Cardiac septum (tissue), 1 donor: Measurements from ENCODE around the gene PMP22. TPM values are rescaled to one million over a fixed set of nuclear protein-coding genes. Genes with fewer than 3 reads are reported as not detected.

Experiments used
- DNase-seq: peaks from one replicate; pipeline ENCODE4 v3.0.0-alpha.2; 2020; ENCODE audit warnings: low spot score
- intact Hi-C: fragments of 100-400 bp; cut with DNase I; formaldehyde crosslinking; loops from one replicate; pipeline ENCODE4 v1.14.0; 2022
- long read RNA-seq: library from polyadenylated mRNA; unstranded; transcript quantifications from one replicate; pipeline ENCODE4 v2.0.0, GENCODE V29; 2021
- total RNA-seq: library from RNA; stranded (reverse); fragmentation: NEBNext Ultra II Directional; extraction: Animal tissue kit (Norgen Biotek cat#: 25700); gene quantifications from one replicate; pipeline ENCODE4 v1.2.1, GENCODE V29; 2021
- donor health status: DM: no; HTN: no; CAD: no.

The PMP22 gene
- 91.8 TPM for total RNA-seq
- long read RNA-seq, transcript PMP22-203 (5 exons, 1,817 nt) = major isoform, 81 of 149 reads
- long read RNA-seq, transcript PMP22-201 (5 exons, 1,861 nt) = minor isoform, 20 of 149 reads
- long read RNA-seq, partial matches to known transcripts = 35 of 149 reads
- long read RNA-seq, other reads (novel, unspliced or antisense) = 10 of 149 reads

GRCh38 chr17:15265131-15265530, at the start of gene PMP22:
Gene PMP22, minus strand, starts transcription at chr17:15265326. Its CDS starts 4,599 bp downstream, at chr17:15260727.
- intact Hi-C loops = no loop called here
- no peak for DNase-seq

- DNase-seq = no peak
- intact Hi-C loops = no loop called here
These were observed 46.9 kb upstream of the PMP22 start for GRCh38 chr17:15311996-15312395.

- intact Hi-C loops = no loop called here
- DNase-seq = no peak
These were observed 44.7 kb upstream of the PMP22 start for GRCh38 chr17:15309793-15310192.

GRCh38 chr17:15309236-15309635, 44.1 kb upstream of the PMP22 start:
- intact Hi-C loops = no loop called here
- DNase-seq = no peak

DNA sequence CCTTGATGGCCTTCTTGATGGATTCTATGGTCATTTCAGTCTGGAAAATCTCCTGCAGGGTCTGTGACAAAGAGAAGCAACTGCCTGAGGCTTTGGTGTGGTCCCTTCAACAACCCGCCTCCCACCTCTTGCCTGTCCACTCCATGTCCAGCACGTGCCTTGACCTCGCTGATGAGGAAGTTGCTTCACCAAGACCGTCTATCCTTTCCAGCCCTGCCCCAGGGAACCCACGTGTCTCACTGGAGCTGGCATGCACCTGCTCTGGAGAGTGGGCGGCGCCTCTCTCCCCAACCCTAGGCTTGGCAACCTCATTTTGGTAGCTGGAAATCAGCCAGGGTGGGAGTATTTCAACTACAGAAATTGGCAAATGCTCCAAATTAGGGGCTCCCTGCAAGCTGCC, 43.6 kb upstream of the PMP22 start:
- intact Hi-C loops = no loop called here
- no peak for DNase-seq

GRCh38 chr17:15307710-15308111, 42.6 kb upstream of the PMP22 start:
- intact Hi-C loops = no loop called here
- DNase-seq = no peak

DNA sequence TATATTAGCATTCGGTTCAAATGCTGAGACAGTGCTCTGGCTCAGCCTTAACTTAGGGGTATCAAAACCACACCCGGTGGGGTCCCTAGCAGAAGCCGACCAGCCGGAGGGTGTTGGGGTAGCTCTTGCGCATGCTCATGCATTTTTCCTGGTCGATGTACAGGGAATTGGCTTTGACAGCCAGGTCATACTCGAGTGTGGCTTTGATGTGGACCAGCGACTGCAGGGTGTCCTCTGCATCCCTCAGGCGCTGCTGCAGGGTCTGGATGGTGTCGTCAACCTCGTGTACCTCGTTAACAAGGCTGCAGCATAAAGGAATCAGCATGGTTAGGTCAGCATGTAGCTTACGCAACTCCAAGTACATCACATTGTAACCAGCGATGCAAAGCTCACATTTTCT, 38.7 kb upstream of the PMP22 start:
- no peak for DNase-seq
- intact Hi-C loops = no loop called here

GRCh38 chr17:15303268-15303667, 38.1 kb upstream of the PMP22 start:
- intact Hi-C loops = no loop called here
- no peak for DNase-seq

GRCh38 chr17:15301845-15302244, 36.7 kb upstream of the PMP22 start:
- intact Hi-C loops = no loop called here
- no peak for DNase-seq

DNA sequence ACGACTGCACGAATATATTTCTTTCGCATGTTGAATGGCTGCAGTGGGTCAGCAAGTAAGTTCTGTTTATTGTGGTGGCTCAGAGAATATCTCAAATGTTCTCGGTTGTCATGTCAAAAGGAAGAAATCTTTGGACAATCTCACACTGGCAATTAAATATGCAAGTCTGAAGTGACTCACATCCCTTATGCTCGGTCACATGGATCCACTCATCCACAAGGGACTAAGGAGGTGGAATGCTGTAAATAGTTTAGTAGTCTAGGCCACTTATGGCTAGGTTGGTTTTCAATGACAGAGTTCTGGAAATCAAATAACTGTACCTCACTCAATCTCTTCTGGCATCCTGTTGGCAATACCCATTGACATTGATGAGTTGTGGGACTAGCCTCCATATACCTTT, 33.0 kb upstream of the PMP22 start:
- intact Hi-C loops = no loop called here

DNA sequence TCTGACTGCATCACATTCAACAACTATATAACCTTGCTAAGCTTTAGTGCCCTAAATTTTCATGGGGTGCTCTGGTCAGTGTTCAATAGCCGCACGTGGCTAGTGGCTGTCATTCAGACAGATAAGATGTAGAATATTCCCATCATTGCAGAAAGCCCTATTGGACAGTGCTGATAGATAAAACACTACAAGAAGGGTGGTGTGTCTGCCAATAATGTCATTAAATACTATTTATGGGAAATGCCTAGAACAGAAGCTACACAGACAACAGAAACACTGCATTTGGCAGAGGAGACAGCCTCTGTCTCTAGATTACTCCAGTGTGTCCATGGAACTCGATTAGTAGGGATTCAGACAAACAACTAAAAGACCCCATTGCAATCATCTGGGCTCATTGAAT, 28.4 kb upstream of the PMP22 start:
- intact Hi-C loops = no loop called here
- no peak for DNase-seq

More for the DNA sequence above, 33.0 kb upstream of the PMP22 start:
- no peak for DNase-seq

DNA sequence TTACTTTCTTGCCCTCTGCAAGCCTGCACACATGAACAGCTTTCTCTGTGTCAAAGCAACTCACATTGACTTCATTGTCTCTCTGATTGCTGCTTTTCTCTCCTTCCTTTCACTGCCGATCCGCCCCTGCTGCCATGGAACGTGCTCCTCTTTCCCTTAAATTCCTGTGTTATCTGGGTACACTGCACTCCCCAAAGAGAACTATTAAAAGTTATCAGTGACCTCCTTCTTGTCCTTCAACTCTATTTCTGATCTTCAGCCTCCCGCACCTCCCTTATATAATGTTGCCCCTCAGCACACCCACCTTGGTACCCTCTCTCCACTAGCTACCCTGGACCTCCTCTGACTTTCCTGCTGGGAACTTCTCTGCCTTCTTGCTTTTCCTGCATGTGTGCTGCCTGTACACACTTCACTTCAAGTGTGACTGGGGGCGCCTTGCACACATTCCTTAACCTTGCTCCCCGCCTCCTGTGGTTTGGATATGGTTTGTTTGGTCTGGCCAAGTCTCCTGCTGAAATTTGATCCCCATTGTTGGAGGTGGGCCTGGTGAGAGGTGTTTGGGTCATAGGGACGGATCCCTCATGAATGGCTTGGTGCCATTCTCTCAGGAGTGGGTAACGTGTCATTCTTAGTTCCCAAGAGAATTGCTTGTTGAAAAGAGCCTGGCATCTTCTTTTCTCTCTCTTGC, 26.7 kb upstream of the PMP22 start:
- DNase-seq = no peak
- intact Hi-C loops = no loop called here

DNA sequence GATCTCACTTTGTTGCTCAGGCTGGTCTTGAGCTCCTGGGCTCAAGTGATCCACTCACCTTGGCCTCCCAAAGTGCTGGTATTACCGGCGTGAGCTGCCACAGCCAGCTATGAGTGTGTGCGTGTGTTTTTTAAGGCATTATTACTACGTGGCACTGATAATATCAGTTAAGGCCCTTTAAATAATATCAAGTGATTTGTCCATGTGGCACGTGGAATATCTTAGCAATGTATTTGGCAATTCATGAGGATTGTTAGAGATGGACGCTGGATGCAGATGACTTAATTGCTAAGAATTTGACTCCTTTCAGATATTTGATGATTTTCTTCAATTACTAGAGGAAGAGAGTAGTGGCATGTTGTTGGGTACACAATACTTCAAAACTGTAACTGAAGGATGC, 25.5 kb upstream of the PMP22 start:
- DNase-seq = no peak
- intact Hi-C loops = no loop called here

DNA sequence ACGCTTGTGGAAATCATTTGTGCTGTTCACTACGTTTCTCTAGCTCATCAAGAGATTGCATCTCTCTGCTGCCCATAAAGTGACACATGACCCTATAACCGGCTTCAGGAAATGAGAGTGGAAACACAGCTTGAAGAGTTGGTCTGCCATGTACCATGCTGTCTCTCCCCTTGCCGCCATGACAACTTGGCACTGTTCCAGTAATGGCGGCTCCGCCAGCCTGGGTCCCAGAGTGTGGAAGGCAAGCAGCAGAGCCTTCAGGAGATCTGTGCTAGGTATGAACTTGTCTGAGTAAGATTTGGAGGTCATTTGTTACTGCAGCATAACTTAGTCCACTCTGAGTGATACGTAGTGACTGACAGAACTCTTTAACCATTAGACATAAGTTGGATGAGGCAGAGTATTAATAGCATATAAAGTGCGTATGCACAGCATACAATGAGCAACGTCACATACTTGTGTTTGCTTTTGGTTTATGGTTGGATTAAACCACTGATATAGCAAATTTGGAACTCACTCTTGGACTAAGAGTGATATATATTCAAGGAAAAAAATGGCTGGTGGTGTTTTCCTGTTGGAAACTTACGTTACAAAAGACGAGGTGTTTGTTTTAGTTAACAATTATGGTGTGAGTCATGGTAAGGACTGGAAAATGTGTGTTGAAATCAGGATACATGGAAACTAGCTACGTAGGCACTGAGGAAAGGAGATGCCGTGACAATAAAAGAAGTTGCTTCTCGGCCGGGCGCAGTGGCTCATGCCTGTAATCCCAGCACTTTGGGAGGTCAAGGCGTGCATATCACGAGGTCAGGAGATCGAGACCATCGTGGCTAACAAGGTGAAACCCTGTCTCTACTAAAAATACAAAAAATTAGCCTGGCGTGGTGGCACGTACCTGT, 24.4 kb upstream of the PMP22 start:
- DNase-seq = no peak

GRCh38 chr17:15288859-15289258, 23.7 kb upstream of the PMP22 start:
- no peak for DNase-seq

More for the DNA sequence above, 24.4 kb upstream of the PMP22 start:
- intact Hi-C loops = no loop called here

DNA sequence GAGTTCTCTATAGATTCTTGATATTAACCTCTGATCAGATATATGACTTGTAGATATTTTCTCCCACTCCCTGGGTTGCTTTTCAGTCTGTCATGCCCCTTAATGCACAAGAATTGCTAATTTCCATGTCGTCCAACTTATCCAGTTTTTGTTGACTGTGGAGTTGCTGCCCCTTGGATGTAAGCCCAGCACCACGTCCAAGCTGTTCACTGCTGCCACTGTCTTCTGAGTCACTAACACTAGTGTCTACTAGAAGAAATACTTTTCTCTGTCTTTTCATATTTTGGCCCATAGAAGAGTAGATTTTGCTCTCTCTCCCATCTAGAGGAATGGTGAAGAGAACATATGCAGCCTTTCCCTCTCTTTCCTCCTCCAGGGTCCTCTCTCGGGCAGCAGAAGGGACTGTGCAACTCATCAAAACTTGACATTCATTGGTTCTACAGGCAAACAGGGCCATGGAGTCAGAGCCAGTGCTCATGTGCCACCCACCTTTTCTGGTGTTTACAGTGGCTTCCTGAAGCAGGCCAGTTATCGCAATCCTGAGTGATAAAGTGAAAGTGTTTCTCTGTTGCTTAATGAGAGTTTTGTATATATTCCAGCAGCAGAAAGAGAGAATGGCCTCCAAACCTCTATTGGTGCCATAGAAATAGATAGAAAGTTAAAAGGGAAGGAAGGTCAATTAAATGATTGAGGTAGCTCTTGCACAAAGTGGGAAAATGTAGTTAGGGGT, 22.6 kb upstream of the PMP22 start:
- intact Hi-C loops = no loop called here
- no peak for DNase-seq

More at GRCh38 chr17:15288859-15289258, 23.7 kb upstream of the PMP22 start:
- intact Hi-C loops = no loop called here

DNA sequence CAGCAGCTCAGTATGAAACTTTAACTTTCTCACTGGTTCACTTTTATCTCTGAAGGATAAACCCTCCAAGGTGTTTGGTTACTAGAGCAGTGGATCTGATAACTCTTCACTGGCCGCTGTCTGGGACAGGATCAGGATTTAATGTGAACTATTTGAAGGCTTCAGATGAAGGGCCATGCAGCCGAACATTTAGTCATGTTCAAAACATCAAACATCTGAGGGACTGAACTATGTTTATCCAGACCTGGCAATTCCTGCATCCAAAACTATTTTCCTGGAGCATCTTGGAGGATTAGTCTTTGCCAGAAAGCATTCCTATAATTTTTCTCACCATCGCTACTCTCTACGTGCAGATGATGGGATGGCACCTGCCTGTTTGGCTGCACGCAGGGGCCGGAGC, 20.3 kb upstream of the PMP22 start:
- intact Hi-C loops = no loop called here
- no peak for DNase-seq

DNA sequence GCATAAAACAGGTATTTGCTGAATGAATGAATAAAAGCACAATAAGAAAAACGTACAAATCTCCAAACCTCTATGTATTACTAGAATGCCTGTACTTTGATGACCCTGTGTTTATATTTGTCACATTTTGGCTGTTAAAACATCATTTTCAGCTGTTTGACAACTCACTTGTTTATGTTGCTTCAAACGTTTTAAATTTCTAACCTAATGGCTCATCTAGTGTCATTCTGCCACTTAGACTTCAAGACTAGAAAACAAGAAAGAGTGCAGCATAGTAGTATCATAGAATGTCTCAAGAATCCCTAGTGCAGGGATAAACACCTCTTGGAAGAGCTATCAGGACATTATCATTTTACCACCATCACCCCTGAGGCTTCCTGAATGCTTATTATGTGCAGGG, 19.4 kb upstream of the PMP22 start:
- no peak for DNase-seq
- intact Hi-C loops = no loop called here

DNA sequence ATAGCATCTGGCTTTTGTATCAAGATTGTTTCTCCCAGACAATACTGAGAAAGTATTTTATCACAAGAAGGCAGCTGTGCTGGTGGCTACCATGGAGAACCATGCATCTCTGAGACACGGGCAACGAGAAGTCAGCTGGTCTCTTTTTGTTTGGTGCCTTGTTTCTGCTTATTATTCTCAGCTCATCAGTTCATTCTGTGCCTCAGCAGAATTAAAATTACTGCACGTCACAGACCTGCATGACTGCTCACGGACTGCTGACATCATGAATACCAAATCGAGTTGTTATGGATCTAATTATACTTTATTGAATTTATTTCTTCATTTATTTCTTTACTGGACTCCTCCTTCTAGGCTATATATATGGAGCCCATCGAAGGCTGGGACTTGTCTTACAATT, 19.0 kb upstream of the PMP22 start:
- DNase-seq = no peak
- intact Hi-C loops = no loop called here

- intact Hi-C loops = no loop called here
- DNase-seq = no peak
These were observed 16.8 kb upstream of the PMP22 start for GRCh38 chr17:15281909-15282308.
